NCI-H1048 (cell line): ENCODE results near the gene PTP4A2.
A peak's percentile ranks its signal among the peaks of the same experiment; 100 is the strongest.

ENCODE experiments used
- DNase-seq: peaks from one replicate; lab custom pipeline; 2025; lab: John Stamatoyannopoulos, UW

Gene PTP4A2

GRCh38 chr1:31886866-31887265, 51.3 kb downstream of the PTP4A2 start:
- no peak for DNase-seq

- no peak for DNase-seq
These were observed 52.3 kb downstream of the PTP4A2 start for GRCh38 chr1:31885851-31886250.

GRCh38 chr1:31883357-31883942, 54.7 kb downstream of the PTP4A2 start:
- DNase-seq: no peak

GRCh38 chr1:31881688-31882000, 56.5 kb downstream of the PTP4A2 start:
- DNase-seq: no peak

GRCh38 chr1:31880957-31881687, 57.0 kb downstream of the PTP4A2 start:
- DNase-seq: peak; percentile 66

- no peak for DNase-seq
These were observed 58.1 kb downstream of the PTP4A2 start for GRCh38 chr1:31879981-31880608.

- DNase-seq: no peak
These were observed 60.1 kb downstream of the PTP4A2 start for GRCh38 chr1:31878058-31878457.

- no peak for DNase-seq
These were observed 60.6 kb downstream of the PTP4A2 start for GRCh38 chr1:31877544-31877943.

- no peak for DNase-seq
These were observed 62.4 kb downstream of the PTP4A2 start for GRCh38 chr1:31875636-31876236.

- DNase-seq: no peak
These were observed 63.2 kb downstream of the PTP4A2 start for GRCh38 chr1:31874942-31875341.

GRCh38 chr1:31872658-31873636, 65.2 kb downstream of the PTP4A2 start:
- no peak for DNase-seq

- no peak for DNase-seq
These were observed 66.5 kb downstream of the PTP4A2 start for GRCh38 chr1:31871703-31872102.

- no peak for DNase-seq
These were observed 68.0 kb downstream of the PTP4A2 start for GRCh38 chr1:31870086-31870736.

- DNase-seq: no peak
These were observed 68.7 kb downstream of the PTP4A2 start for GRCh38 chr1:31869449-31869848.

- no peak for DNase-seq
These were observed 69.3 kb downstream of the PTP4A2 start for GRCh38 chr1:31868862-31869261.

GRCh38 chr1:31867546-31867945, 70.6 kb downstream of the PTP4A2 start:
- no peak for DNase-seq

GRCh38 chr1:31866450-31867032, 71.6 kb downstream of the PTP4A2 start:
- DNase-seq: no peak

GRCh38 chr1:31865728-31866449, 72.3 kb downstream of the PTP4A2 start:
- no peak for DNase-seq

GRCh38 chr1:31862071-31862470, 76.1 kb downstream of the PTP4A2 start:
- DNase-seq: no peak

- no peak for DNase-seq
These were observed 76.8 kb downstream of the PTP4A2 start for GRCh38 chr1:31861346-31861745.
